GM18907 (cell line): ENCODE data around the gene TXLNG.
A peak's percentile ranks its signal among the peaks of the same experiment; 100 is the strongest.

ENCODE experiments used
- ATAC-seq: cut with Tn5 transposase; IDR thresholded peaks from one replicate; pipeline ENCODE4 v1.9.1; 2021; ENCODE audit warnings: mild to moderate bottlenecking, moderate library complexity; ENCODE audit not compliant: unreplicated experiment

The TXLNG gene

GRCh38 chrX:16870862-16871815 lies 84.9 kb downstream of the TXLNG start:
- ATAC-seq = no peak

GRCh38 chrX:16873106-16873505 lies 86.8 kb downstream of the TXLNG start:
- no peak for ATAC-seq

GRCh38 chrX:16874458-16875095 lies 88.3 kb downstream of the TXLNG start:
- ATAC-seq = no peak

- ATAC-seq = no peak
Observed at GRCh38 chrX:16876696-16877095, 90.4 kb downstream of the TXLNG start.

- peak; percentile 57 for ATAC-seq
Observed at GRCh38 chrX:16882169-16882568, 95.9 kb downstream of the TXLNG start.

GRCh38 chrX:16882702-16883486 lies 96.6 kb downstream of the TXLNG start:
- ATAC-seq = peak; percentile 69

GRCh38 chrX:16883487-16883804 lies 97.2 kb downstream of the TXLNG start:
- ATAC-seq = no peak

- no peak for ATAC-seq
Observed at GRCh38 chrX:16885628-16886027, 99.4 kb downstream of the TXLNG start.

- peak; percentile 78 for ATAC-seq
Observed at GRCh38 chrX:16892504-16893362, 106.5 kb downstream of the TXLNG start.
